MM.1S (cell line): ENCODE results near the gene GRB10.

Experiments
- DNase-seq: peaks from one replicate; pipeline ENCODE4 v3.0.0-alpha.2; 2015
- H2AFZ ChIP-seq: fragments of 300-600 bp; sonication (generic); 2 replicates; pipeline ENCODE4 v1.6.0; 2016; ENCODE audit warnings: antibody characterized with exemption, low read length
- H3F3A ChIP-seq: fragments of 300-600 bp; sonication (generic); 2 replicates; pipeline ENCODE4 v1.6.1; 2016; ENCODE audit warnings: mild to moderate bottlenecking, antibody characterized with exemption, low read length, moderate library complexity, mixed read lengths; ENCODE audit not compliant: insufficient read depth
- H3K27ac ChIP-seq: fragments of 300-600 bp; sonication (generic); 2 replicates; pipeline ENCODE4 v1.5.1; 2016; ENCODE audit warnings: mild to moderate bottlenecking, low read length
- H3K27me3 ChIP-seq: fragments of 300-600 bp; sonication (generic); replicated peaks from 2 replicates; pipeline ENCODE4 v1.6.0; 2016; ENCODE audit warnings: low read length; ENCODE audit not compliant: insufficient read depth
- H3K36me3 ChIP-seq: fragments of 300-600 bp; sonication (generic); replicated peaks from 2 replicates; pipeline ENCODE4 v1.6.1; 2016; ENCODE audit warnings: mild to moderate bottlenecking, low read length, mixed read lengths; ENCODE audit not compliant: insufficient read depth
- H3K4me1 ChIP-seq: fragments of 300-600 bp; sonication (generic); 2 replicates; pipeline ENCODE4 v1.6.1; 2016; ENCODE audit warnings: low read length, mixed read lengths
- H3K4me2 ChIP-seq: fragments of 300-600 bp; sonication (generic); 2 replicates; pipeline ENCODE4 v1.6.0; 2016; ENCODE audit warnings: low read depth, low read length
- H3K4me3 ChIP-seq: fragments of 300-600 bp; sonication (generic); 2 replicates; pipeline ENCODE4 v1.5.1; 2016; ENCODE audit warnings: low read length, mixed read lengths
- H3K79me2 ChIP-seq: fragments of 300-600 bp; sonication (generic); 2 replicates; pipeline ENCODE4 v1.6.1; 2016; ENCODE audit warnings: mixed run types, low read length, mixed read lengths
- H3K9ac ChIP-seq: fragments of 300-600 bp; sonication (generic); 2 replicates; pipeline ENCODE4 v1.6.1; 2016; ENCODE audit warnings: low read length, mixed read lengths
- H3K9me2 ChIP-seq: fragments of 300-600 bp; sonication (generic); replicated peaks from 2 replicates; pipeline ENCODE4 v1.6.1; 2016; ENCODE audit warnings: mild to moderate bottlenecking, low read length, mixed read lengths; ENCODE audit not compliant: insufficient read depth
- H3K9me3 ChIP-seq: fragments of 300-600 bp; sonication (generic); replicated peaks from 2 replicates; pipeline ENCODE4 v1.6.1; 2016; ENCODE audit warnings: mild to moderate bottlenecking, low read length, mixed read lengths; ENCODE audit not compliant: insufficient read depth
- H4K20me1 ChIP-seq: fragments of 300-600 bp; sonication (generic); 2 replicates; pipeline ENCODE4 v1.6.1; 2016; ENCODE audit warnings: mild to moderate bottlenecking, low read length, moderate library complexity, mixed read lengths; ENCODE audit not compliant: insufficient read depth
- CTCF ChIP-seq: fragments of 300-600 bp; sonication (generic); IDR thresholded peaks from 2 replicates; pipeline ENCODE4 v1.5.1; 2016; ENCODE audit warnings: antibody characterized with exemption, low read length, mixed read lengths
- EZH2 ChIP-seq: fragments of 300-600 bp; sonication (generic); optimal IDR thresholded peaks from 2 replicates; pipeline ENCODE3; 2017; ENCODE audit warnings: low read depth, mild to moderate bottlenecking, antibody characterized with exemption, low read length, mixed read lengths
- EZH2phosphoT487 ChIP-seq: fragments of 300-600 bp; sonication (generic); IDR thresholded peaks from 2 replicates; pipeline ENCODE4 v1.6.1; 2018; ENCODE audit warnings: antibody characterized with exemption, low read length

Gene GRB10

GRCh38 chr7:50564640-50565558 lies 217.8 kb downstream of the GRB10 start, which contains the start of gene DDC:
TSS of gene DDC (minus strand) at chr7:50565405. CDS start at chr7:50544085, 21,320 bp downstream.
- Histone ChIP-seq H3K27ac (no peak within 1 kb of the TSS), H3K79me2 (no peaks in the 10 kb centered on the region), H3K4me2 (no peak within 1 kb of the TSS), H3K27me3 (no peaks in the 10 kb centered on the region), H2AFZ (no peak within 1 kb of the TSS), H3K9me2 (no peaks in the 10 kb centered on the region), H3F3A (no peaks in the 10 kb centered on the region), H3K36me3 (no peaks in the 10 kb centered on the region), H3K4me3 (no peak within 1 kb of the TSS), H3K9me3 (no peaks in the 10 kb centered on the region), H4K20me1 (no peaks in the 10 kb centered on the region), H3K9ac (no peak within 1 kb of the TSS), H3K4me1 (no peaks in the 10 kb centered on the region)
- DNase-seq: no peak
- TF ChIP-seq EZH2phosphoT487: no peak
- no peak for TF ChIP-seq EZH2
- no peak for TF ChIP-seq CTCF

GRCh38 chr7:50564171-50564570 lies 218.5 kb downstream of the GRB10 start:
- Histone ChIP-seq H3K9me3 (no peaks in the 10 kb centered on the region), H3K9me2 (no peaks in the 10 kb centered on the region), H3F3A (no peaks in the 10 kb centered on the region), H3K4me1 (no peaks in the 10 kb centered on the region), H3K4me2 (no peak overlapping the region), H3K9ac (no peak overlapping the region), H3K4me3 (no peak overlapping the region), H3K79me2 (no peaks in the 10 kb centered on the region), H3K27ac (no peak overlapping the region), H2AFZ (no peak overlapping the region), H3K27me3 (no peaks in the 10 kb centered on the region), H3K36me3 (no peaks in the 10 kb centered on the region), H4K20me1 (no peaks in the 10 kb centered on the region)
- no peak for DNase-seq
- no peak for TF ChIP-seq CTCF
- no peak for TF ChIP-seq EZH2phosphoT487
- no peak for TF ChIP-seq EZH2

- no peaks in the 10 kb centered on the region for H3K9me2 ChIP-seq
- H3K27me3 ChIP-seq: no peaks in the 10 kb centered on the region
- no peak overlapping the region for H3K27ac ChIP-seq
- no peak overlapping the region for H3K4me3 ChIP-seq
- H3K4me2 ChIP-seq: no peak overlapping the region
- no peaks in the 10 kb centered on the region for H4K20me1 ChIP-seq
- H3K4me1 ChIP-seq: no peaks in the 10 kb centered on the region
- H2AFZ ChIP-seq: no peak overlapping the region
- no peak for DNase-seq
- H3K9me3 ChIP-seq: no peaks in the 10 kb centered on the region
- no peak overlapping the region for H3K9ac ChIP-seq
- no peaks in the 10 kb centered on the region for H3K79me2 ChIP-seq
- H3K36me3 ChIP-seq: no peaks in the 10 kb centered on the region
- H3F3A ChIP-seq: no peaks in the 10 kb centered on the region
- TF ChIP-seq CTCF (no peak), EZH2phosphoT487 (no peak), EZH2 (no peak)
Measured at GRCh38 chr7:50562136-50562535, 220.6 kb downstream of the GRB10 start.
